Loucy (cell line): ENCODE measurements around the gene DBI.

ENCODE experiments used
- H2AFZ ChIP-seq: fragments of 200-600 bp; sonication (generic); 2 replicates; pipeline ENCODE4 v1.6.0; 2016; ENCODE audit warnings: antibody characterized with exemption, mild to moderate bottlenecking, low read length, moderate library complexity
- H3F3A ChIP-seq: fragments of 200-600 bp; 2 replicates; pipeline ENCODE4 v1.6.0; 2016; ENCODE audit warnings: antibody characterized with exemption, low read depth, mild to moderate bottlenecking
- H3K27me3 ChIP-seq: fragments of 200-600 bp; sonication (generic); 2 replicates; pipeline ENCODE4 v1.6.1; 2014; ENCODE audit warnings: low read length, mild to moderate bottlenecking; ENCODE audit not compliant: insufficient read depth, poor library complexity, severe bottlenecking
- H3K36me3 ChIP-seq: fragments of 200-600 bp; sonication (generic); 2 replicates; pipeline ENCODE4 v1.6.1; 2016; ENCODE audit warnings: low read length; ENCODE audit not compliant: insufficient read depth
- H3K4me1 ChIP-seq: fragments of 200-600 bp; sonication (generic); 2 replicates; pipeline ENCODE4 v1.5.1; 2014; ENCODE audit warnings: low read length, mild to moderate bottlenecking; ENCODE audit not compliant: insufficient read depth, poor library complexity, severe bottlenecking
- H3K4me2 ChIP-seq: fragments of 200-600 bp; sonication (generic); 2 replicates; pipeline ENCODE4 v1.6.0; 2014; ENCODE audit warnings: antibody characterized with exemption, low read length, low read depth, mild to moderate bottlenecking; ENCODE audit not compliant: poor library complexity, severe bottlenecking
- H3K4me3 ChIP-seq: fragments of 200-600 bp; sonication (generic); 2 replicates; pipeline ENCODE4 v1.5.1; 2014; ENCODE audit warnings: low read length, mild to moderate bottlenecking, mixed read lengths; ENCODE audit not compliant: poor library complexity, severe bottlenecking
- H3K79me2 ChIP-seq: fragments of 200-600 bp; sonication (generic); 2 replicates; pipeline ENCODE4 v1.6.1; 2014; ENCODE audit warnings: low read length; ENCODE audit not compliant: insufficient read depth
- H3K9ac ChIP-seq: fragments of 200-600 bp; sonication (generic); 2 replicates; pipeline ENCODE4 v1.6.0; 2014; ENCODE audit warnings: mild to moderate bottlenecking, low read depth, low read length, moderate library complexity; ENCODE audit not compliant: poor library complexity, severe bottlenecking
- H3K9me2 ChIP-seq: fragments of 200-600 bp; sonication (generic); replicated peaks from 2 replicates; pipeline ENCODE4 v1.6.1; 2016; ENCODE audit warnings: low read depth, low read length, mixed read lengths
- H3K9me3 ChIP-seq: fragments of 200-600 bp; sonication (generic); 2 replicates; pipeline ENCODE4 v1.6.1; 2014; ENCODE audit warnings: mild to moderate bottlenecking, antibody characterized with exemption, low read length, low read depth; ENCODE audit not compliant: insufficient read depth
- H4K20me1 ChIP-seq: fragments of 200-600 bp; sonication (generic); 2 replicates; pipeline ENCODE4 v1.6.0; 2014; ENCODE audit warnings: antibody characterized with exemption, low read length, mild to moderate bottlenecking; ENCODE audit not compliant: insufficient read depth, poor library complexity, severe bottlenecking
- EZH2phosphoT487 ChIP-seq: fragments of 200-600 bp; IDR thresholded peaks from 2 replicates; pipeline ENCODE4 v1.6.1; 2018; ENCODE audit warnings: antibody characterized with exemption, mild to moderate bottlenecking, moderate library complexity, borderline replicate concordance
- TF ChIP-seq, protein P1 (sequence below): fragments of 200-600 bp; sonication (generic); conservative IDR thresholded peaks from 2 replicates; pipeline ENCODE4 v1.5.1; 2014; ENCODE audit warnings: mild to moderate bottlenecking, antibody characterized with exemption, low read length

DBI gene

GRCh38 chr2:119327431-119327830 lies 39.3 kb upstream of the DBI start:
- H3K9ac ChIP-seq: no peak overlapping the region
- no peak for TF ChIP-seq EZH2phosphoT487
- TF ChIP-seq, protein P1, sequence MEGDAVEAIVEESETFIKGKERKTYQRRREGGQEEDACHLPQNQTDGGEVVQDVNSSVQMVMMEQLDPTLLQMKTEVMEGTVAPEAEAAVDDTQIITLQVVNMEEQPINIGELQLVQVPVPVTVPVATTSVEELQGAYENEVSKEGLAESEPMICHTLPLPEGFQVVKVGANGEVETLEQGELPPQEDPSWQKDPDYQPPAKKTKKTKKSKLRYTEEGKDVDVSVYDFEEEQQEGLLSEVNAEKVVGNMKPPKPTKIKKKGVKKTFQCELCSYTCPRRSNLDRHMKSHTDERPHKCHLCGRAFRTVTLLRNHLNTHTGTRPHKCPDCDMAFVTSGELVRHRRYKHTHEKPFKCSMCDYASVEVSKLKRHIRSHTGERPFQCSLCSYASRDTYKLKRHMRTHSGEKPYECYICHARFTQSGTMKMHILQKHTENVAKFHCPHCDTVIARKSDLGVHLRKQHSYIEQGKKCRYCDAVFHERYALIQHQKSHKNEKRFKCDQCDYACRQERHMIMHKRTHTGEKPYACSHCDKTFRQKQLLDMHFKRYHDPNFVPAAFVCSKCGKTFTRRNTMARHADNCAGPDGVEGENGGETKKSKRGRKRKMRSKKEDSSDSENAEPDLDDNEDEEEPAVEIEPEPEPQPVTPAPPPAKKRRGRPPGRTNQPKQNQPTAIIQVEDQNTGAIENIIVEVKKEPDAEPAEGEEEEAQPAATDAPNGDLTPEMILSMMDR: no peak
- no peak overlapping the region for H3K4me2 ChIP-seq

DNA sequence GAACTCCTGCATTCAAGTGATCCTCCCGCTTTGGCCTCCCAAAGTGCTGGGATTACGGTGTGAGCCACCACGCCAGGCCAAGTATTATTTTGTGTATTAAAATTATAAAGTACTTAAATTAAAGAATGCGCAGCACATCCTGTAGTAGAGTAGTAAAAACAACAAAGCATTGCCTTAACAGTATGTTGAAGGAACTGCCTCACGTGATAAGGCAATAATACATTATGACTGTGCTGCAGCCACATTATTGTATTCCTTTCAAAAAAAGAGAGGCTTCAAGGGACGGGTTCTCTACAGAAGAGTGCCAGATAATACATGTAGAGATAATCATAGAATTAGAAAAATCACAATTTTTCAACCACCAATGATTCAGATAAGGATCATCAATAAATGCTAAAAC lies 33.8 kb upstream of the DBI start:
- Histone ChIP-seq H3K4me1 (peaks cover 5% of the 10 kb centered on the region), H3F3A (no peaks in the 10 kb centered on the region), H4K20me1 (no peaks in the 10 kb centered on the region), H2AFZ (no peak overlapping the region), H3K9me2 (no peaks in the 10 kb centered on the region), H3K9me3 (no peaks in the 10 kb centered on the region), H3K79me2 (no peaks in the 10 kb centered on the region), H3K9ac (no peak overlapping the region), H3K27me3 (no peaks in the 10 kb centered on the region), H3K4me3 (no peak overlapping the region), H3K4me2 (no peak overlapping the region), H3K36me3 (no peaks in the 10 kb centered on the region)
- TF ChIP-seq, protein P1: no peak
- no peak for TF ChIP-seq EZH2phosphoT487

More at GRCh38 chr2:119327431-119327830, 39.3 kb upstream of the DBI start:
- peaks cover 3% of the 10 kb centered on the region for H3K4me1 ChIP-seq
- H4K20me1 ChIP-seq: no peaks in the 10 kb centered on the region
- no peak overlapping the region for H2AFZ ChIP-seq
- H3K9me3 ChIP-seq: no peaks in the 10 kb centered on the region
- no peak overlapping the region for H3K4me3 ChIP-seq
- H3F3A ChIP-seq: no peaks in the 10 kb centered on the region
- no peaks in the 10 kb centered on the region for H3K27me3 ChIP-seq
- no peaks in the 10 kb centered on the region for H3K9me2 ChIP-seq
- H3K79me2 ChIP-seq: no peaks in the 10 kb centered on the region
- H3K36me3 ChIP-seq: no peaks in the 10 kb centered on the region

- TF ChIP-seq, protein P1: no peak
- TF ChIP-seq EZH2phosphoT487: no peak
- no peaks in the 10 kb centered on the region for H3K27me3 ChIP-seq
- H3K4me1 ChIP-seq: peaks cover 9% of the 10 kb centered on the region
- no peaks in the 10 kb centered on the region for H3K79me2 ChIP-seq
- H3K4me3 ChIP-seq: no peak overlapping the region
- H3K9ac ChIP-seq: no peak overlapping the region
- H4K20me1 ChIP-seq: no peaks in the 10 kb centered on the region
- no peaks in the 10 kb centered on the region for H3K36me3 ChIP-seq
- no peak overlapping the region for H2AFZ ChIP-seq
- H3K9me2 ChIP-seq: no peaks in the 10 kb centered on the region
- no peaks in the 10 kb centered on the region for H3F3A ChIP-seq
- no peak overlapping the region for H3K4me2 ChIP-seq
- H3K9me3 ChIP-seq: no peaks in the 10 kb centered on the region
Observed at GRCh38 chr2:119333360-119333759, 33.4 kb upstream of the DBI start.
